Lung microvascular endothelial cell (primary cell): ENCODE data around the gene NLRC5. TPM values are rescaled to one million over a fixed set of nuclear protein-coding genes. Genes with fewer than 3 reads are reported as not detected.

ENCODE experiments used
- DNase-seq, 2 donors: peaks; one replicate each; pipeline versions ENCODE4 v3.0.0 to v3.0.0-alpha.2; 2010; ENCODE audit warnings: low read depth in 2 of 2
- total RNA-seq: library from RNA; depleted of rRNA; stranded (reverse); fragments of >200 nt; gene quantifications from 2 replicates; pipeline ENCODE4 v1.2.1, GENCODE V29; 2014

The NLRC5 gene
- total RNA-seq, 1 donor from 2014 or later: 7.3 TPM

DNA sequence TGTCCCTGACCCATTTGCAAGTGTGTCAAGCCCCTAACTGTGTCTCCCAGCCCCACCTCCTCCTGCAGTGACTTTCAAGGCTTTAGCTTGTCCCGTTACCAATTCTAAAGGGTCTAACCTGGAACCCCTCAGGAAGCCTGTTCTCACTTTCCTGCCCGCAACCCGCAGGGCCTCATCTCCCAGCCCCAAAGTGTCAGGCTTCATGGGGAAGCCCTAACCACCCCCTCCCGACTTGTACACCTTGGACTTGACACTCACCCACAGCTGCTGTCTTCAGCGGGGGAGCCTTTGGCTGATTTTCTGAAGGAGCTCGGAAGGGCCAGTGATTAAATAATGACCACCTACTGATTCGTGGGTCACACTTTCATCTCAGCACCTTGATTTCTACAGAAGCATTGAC, 33.1 kb downstream of the NLRC5 start:
- no peak for DNase-seq

DNA sequence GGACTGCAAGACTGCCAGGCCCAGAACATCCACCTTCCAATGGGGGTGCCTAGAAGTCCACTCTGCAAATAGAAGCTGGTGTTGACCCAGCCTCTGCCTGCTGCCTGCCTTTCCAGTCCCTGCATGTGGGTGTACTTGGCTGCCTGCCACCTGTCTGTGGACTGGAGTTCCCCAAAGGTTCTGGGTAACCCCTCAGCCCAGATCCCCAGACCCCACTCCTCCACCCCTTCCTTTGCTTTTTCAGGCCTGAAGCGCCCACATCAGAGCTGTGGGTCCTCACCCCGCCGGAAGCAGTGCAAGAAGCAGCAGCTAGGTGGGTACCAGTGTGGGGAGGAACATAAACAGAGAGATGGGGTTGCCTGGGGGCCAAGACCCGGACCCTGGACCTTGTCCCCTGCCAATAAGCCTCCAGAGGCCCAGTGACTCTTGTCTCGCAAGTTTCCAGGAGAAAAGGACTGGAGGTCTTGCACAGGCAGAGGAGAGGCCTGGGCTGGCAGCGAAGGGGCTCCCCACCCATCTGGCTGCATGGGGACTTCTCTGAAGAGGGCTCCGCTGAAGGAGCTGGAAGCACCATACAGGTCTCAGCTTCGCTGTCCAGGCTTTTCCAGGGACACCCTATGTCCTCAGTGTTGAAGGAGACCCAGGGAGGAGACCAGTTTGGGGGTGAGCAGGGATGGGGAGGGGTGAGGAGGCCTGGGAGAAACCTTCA, 34.3 kb downstream of the NLRC5 start:
- DNase-seq: no peak

DNA sequence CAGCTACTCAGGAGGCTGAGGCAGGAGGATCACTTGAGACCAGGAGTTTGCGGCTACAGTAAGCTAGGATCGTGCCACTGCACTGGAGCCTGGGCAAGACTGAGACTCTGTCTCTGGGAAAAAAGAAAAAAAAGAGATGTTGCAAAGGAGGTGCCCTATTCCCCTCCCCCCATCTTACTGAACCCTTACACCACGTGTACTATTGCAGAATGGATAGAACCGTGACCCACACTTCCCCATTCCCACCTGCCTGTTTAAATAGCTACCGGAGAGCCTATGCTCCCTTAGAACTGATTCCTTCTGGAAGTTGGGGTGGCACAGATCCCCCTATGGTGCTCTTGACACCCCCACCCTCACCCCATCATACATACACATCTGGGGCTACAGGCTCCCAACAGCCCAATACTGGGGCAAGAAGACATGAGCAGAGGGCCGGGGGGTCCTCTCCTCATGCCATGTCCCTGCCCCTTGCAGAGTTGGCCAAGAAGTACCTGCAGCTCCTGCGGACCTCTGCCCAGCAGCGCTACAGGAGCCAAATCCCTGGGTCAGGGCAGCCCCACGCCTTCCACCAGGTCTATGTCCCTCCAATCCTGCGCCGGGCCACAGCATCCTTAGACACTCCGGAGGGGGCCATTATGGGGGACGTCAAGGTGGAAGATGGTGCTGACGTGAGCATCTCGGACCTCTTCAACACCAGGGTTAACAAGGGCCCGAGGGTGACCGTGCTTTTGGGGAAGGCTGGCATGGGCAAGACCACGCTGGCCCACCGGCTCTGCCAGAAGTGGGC, 35.7 kb downstream of the NLRC5 start:
- DNase-seq: no peak

DNA sequence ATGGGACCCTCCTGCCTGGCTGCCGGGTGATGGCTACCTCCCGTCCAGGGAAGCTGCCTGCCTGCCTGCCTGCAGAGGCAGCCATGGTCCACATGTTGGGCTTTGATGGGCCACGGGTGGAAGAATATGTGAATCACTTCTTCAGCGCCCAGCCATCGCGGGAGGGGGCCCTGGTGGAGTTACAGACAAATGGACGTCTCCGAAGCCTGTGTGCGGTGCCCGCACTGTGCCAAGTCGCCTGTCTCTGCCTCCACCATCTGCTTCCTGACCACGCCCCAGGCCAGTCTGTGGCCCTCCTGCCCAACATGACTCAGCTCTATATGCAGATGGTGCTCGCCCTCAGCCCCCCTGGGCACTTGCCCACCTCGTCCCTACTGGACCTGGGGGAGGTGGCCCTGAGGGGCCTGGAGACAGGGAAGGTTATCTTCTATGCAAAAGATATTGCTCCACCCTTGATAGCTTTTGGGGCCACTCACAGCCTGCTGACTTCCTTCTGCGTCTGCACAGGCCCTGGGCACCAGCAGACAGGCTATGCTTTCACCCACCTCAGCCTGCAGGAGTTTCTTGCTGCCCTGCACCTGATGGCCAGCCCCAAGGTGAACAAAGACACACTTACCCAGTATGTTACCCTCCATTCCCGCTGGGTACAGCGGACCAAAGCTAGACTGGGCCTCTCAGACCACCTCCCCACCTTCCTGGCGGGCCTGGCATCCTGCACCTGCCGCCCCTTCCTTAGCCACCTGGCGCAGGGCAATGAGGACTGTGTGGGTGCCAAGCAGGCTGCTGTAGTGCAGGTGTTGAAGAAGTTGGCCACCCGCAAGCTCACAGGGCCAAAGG, 36.8 kb downstream of the NLRC5 start:
- DNase-seq: no peak

DNA sequence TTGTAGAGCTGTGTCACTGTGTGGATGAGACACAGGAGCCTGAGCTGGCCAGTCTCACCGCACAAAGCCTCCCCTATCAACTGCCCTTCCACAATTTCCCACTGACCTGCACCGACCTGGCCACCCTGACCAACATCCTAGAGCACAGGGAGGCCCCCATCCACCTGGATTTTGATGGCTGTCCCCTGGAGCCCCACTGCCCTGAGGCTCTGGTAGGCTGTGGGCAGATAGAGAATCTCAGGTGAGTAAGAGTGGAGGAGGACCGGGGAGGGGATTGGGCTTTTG, 37.4 kb downstream of the NLRC5 start:
- no peak for DNase-seq

DNA sequence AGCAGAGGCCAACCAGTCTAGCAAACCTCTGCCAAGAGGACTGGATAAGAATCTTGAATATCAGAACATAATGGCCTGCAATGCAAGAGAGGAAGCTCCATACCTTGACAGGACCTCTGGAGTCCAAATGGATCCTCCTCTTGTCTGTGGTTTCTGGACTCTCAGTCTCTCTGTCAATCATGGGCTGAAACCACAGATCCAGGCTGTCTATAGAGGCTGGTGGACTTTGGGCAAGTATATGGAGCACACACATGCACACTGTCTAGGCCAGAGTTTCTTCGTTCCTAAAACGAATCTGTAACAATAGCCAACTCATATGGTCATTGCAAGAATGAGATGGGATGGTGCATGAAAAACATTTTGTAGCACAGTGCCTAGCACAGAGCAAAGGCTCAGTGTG, 37.7 kb downstream of the NLRC5 start:
- DNase-seq: no peak

DNA sequence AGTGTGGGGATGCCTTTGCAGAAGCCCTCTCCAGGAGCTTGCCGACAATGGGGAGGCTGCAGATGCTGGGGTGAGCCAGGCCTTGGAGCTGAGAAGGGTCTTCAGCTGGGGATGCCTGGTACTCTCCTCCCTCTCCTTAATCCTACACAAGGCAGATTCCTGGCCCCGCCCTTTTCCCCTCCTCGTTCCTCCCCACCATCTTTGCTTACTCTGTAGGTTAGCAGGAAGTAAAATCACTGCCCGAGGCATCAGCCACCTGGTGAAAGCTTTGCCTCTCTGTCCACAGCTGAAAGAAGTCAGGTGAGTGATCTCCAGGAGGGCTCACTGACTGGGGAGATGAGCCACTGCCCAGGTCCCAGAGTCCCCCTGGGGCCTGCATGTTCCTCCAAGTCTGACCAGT, 38.7 kb downstream of the NLRC5 start:
- no peak for DNase-seq

DNA sequence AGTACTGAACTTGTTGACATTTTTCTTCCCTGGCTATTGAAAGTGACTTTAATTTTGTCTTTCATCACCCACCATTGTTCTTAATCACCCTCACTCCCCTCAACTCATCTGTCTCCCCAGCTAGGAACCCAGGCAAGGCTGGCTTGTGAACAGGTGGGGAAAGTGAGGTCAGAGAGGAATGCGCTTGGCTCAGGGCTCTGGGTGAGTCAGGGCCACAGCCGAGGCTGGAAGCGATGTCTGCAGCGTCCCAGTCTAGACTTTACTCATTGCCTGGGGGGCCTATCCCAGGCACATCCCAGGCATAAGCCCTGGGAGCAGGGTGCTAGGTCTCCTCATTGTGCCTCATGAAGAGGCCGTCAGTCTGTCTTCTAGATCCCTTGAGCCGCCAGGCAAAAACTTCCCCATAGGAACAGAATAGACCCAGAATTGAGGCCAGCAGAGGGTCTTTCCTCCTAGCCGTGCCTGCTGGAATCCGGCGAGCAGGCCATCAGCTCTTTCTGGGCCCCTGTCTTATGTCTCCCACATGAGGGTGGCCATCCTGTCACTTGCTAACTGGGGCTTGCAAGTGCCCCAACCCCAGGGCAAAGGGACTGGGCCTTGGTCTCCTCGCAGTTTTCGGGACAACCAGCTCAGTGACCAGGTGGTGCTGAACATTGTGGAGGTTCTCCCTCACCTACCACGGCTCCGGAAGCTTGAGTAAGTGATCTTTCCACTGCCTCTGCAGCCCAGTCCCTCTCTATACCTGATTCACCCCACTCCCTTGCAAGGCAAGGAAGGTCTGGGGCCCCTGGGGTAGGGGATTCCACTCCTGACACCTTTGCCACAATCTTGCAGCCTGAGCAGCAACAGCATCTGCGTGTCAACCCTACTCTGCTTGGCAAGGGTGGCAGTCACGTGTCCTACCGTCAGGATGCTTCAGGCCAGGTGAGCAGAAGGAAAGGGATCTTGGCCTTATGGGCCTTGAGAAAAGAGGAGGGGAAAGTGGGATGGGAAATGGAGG, 40.1 kb downstream of the NLRC5 start:
- DNase-seq: peak in 1 of 2 donors; percentile 39

DNA sequence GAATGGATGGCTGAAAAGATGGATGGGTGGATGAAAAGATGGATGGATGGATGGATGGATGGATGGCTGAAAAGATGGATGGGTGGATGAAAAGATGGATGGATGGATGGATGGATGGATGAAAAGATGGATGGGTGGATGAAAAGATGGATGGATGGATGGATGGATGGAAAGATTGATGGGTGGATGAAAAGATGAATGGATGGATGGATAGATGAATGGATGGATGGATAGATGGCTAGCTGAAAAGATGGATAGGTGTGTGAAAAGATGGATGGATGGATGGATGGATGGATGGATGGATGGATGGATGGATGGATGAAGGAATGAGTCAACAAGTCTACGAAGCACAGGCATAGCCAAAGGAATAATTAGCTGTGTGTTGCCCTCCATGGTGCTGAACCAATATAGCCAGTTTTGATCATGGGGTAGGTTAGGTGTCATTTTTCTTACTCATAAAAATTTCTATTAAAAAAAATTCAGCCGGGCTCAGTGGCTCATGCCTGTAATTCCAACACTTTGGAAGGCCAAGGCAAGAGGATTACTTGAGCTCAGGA, 41.1 kb downstream of the NLRC5 start:
- no peak for DNase-seq

DNA sequence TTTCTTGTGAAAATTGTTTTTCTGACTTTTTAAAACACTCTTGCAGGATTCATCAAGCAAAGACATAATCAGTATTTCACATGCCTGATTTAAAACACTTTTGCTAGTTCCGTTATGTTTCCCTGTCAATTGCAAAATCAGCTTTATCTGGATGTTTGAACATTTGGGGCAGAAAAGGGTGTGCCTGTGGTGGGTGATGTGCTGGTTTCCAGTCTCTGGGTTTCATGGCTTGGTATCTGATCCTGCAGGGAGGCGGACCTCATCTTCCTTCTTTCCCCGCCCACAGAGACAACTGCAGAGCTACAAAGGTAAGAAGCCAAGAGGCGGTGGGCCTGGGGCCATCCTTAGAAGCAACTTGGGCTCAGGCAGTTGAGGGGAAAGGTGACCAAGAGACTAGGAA, 41.8 kb downstream of the NLRC5 start:
- DNase-seq: no peak

DNA sequence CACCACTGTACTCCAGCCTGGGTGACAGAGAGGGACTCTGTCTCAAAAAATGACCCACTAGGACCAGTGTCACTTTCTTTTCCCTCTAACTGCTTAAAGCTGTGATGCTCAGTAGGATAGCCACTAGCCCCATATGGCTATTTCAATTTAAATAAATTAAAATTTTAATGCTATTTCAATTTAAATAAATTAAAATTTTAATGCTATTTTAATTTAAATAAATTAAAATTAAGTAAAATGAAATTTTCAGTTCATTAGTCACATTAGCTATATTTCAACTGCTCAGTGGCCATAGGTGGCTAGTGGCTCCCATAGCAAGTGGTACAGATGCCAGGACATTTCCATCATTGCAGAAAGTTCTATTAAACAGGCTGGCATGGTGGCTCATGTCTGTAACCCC, 43.0 kb downstream of the NLRC5 start:
- no peak for DNase-seq

DNA sequence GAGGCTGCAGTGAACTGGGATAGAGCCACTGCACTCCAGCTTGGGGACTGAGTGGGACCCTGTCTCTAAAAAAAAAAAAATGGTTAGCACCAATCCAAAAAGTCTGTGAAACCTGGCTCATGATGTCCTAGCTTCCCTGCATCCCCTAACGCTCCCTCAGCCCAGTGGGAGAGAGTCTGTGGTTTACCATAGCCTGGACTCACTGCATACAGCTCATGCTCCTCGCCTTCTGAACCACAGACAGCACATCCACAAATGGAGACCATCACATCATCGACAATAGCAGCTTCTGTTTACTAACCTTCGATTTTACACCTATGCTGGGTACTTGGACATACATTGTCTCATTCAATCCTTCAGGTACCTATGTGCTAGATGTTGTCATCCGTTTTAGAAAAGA, 43.6 kb downstream of the NLRC5 start:
- no peak for DNase-seq

DNA sequence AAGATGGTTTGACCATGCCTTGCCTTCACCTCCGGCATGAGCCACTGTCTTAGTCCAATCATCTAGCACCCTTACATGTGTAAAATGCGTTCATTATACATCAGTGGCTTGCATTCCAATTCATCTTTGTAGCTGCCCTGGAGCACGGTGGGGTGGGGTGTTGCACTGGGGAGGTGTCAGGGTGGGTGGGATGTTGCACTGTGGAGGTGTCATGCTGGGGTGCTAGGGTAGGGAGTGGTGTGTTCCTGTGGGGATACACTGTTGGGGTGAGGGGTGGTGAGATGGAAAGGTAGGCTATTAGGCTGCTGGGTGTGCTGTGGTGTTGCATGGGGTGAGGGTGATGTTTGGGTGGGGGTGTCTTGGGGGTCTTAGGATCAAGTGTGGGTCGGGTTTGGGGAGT, 47.0 kb downstream of the NLRC5 start:
- DNase-seq: no peak

DNA sequence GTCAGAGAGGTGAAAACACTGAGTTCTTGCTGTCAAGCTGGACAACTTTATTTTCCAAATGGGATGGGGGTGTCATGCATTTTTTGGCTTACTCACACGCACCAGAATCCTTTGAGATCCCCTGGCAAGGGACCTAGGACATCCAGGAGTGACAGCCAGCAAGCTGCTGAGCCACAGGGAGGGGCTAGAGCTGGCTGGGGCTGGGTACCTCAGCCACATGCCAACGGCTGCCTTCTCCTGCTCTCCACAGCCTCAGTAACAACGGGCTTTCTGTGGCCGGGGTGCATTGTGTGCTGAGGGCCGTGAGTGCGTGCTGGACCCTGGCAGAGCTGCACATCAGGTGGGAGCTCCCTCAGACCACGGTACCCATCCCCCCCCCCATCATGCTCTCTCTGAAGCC, 47.6 kb downstream of the NLRC5 start:
- DNase-seq: no peak

DNA sequence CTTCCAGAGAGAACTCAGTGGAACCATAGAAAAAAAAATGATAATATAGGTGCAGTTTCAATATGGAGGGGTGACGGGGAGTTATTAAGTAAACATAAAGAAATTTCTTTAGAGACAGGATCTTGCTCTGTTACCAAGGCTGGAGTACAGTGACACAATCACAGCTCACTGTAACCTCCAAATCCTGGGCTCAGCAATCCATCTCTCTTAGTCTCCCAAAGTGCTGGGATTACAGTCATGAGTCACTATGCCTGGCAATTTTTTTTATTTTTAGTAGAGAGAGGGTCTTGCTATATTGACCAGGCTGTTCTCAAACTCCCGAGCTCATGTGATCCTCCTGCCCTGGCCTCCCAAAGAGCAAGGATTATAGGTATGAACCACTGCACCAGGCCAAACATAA, 48.8 kb downstream of the NLRC5 start:
- no peak for DNase-seq

DNA sequence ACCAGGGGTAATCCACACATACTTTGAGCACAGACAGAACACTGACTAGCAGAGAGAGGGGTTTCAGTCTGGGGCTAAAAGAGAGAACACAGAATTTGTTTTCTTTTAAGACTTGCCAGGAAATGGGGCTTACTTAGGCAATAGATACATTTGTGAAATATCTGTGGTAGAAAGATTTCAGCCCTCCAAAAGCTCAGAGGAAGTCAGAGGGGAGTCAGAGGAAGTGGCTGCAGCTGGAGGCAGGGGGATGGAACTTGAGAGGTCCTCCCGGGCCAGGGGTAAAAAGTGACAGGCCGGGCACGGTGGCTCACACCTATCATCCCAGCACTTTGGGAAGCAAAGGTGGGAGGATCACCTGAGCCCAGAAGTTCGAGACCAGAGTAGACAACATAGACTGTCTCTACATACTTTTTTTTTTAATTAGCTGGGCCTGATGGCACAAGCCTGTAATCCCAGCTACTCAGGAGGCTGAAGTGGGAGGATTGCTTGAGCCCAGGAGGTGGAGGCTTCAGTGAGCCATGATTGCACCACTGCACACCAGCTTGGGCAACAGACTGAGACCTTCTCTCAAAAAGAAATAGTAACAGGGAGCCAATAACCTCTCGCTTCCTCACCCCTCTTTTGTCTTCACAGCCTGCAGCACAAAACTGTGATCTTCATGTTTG, 49.9 kb downstream of the NLRC5 start:
- DNase-seq: peak in 1 of 2 donors; percentile 53

DNA sequence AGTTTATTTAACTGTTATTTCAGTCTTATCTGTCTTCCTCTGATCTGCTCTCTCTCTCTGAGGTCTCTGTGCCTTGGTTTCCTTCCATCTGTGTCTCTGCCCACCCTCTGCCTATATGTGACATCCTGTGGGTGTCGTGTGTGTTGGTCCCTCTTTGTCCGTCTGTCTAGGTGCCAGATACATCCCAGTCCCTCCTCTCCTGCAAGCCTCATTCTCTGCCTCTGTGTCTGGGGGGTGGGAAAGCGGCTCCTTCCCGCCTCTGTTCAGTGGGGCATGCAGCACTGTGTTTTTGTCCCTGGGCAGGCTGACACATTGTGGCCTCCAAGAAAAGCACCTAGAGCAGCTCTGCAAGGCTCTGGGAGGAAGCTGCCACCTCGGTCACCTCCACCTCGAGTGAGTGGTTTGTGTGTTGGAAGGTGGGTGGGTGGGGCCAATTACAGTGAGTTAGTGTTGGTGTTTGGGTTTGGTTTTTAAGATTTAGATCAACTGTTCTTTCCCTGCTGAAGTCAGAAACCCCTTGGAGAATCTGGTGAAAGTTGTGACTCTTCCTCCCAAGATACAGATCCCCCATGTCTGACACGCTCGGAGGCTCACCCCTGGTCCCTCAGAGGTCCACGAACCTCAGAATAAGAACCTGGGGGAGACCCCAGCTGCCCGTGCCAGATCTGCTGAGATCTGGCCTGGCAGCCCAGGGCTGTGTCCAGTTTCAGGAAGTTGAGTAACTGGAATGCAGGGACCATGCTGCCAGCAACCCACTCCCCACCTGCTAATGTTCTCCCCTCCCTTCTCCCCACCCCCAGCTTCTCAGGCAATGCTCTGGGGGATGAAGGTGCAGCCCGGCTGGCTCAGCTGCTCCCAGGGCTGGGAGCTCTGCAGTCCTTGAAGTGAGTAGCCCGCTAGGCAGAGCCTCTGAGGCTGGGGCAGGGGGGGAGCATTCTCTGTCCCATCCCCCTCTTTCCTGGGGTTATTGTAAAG, 52.1 kb downstream of the NLRC5 start:
- DNase-seq: peak in 1 of 2 donors; percentile 12

DNA sequence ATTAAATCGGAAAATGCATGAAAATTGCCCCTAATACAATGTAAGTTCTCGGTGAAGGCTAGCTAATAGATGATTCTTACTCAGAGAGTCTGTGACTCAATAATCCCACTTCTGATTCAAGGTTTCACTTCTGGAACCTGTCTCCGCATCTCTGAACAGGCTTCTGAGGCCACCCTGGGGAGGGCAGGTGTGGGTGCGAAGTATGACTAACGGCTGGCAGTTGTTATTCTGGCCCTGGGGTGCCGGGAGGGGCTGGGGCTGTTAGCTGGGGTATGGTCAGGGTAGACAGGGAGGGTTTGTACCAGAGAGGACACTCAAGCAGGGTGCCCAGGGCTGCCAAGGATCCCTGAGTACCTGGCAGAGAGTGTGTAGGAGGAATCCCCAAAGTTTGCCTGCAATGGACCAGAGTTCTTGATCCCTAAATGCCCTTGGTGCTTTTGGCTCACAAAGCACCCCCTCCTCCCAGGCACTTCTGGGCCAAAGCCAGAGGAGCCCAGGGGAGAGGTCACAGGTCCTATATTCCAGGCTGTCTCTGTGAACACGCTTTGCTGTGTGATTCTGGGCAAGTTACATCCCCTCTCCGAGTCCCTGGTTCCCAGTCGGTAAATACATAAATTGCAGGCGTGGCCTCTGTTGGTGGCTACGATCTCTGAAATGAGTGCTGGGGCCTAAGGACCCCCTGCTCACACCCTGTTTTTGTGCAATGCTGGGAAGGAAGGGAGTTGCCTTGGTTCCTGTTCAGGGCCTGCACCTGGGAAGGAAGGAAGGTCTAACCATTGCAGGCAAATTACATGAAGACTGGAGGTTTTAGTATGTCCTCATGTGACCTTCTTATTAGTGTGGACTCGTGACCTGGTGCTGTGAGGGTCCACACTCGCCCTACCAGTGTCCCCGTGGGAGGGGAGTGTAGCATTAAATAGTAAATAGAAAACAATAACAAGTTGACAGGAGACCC, 53.1 kb downstream of the NLRC5 start:
- DNase-seq: no peak
